Measurements from ENCODE around the gene EMILIN2.
"Not testable (repeated sequence)": the region's sequence is repeated elsewhere in the genome, so short reads cannot be mapped to it uniquely, and the experiment has no call there.

The EMILIN2 gene

DNA sequence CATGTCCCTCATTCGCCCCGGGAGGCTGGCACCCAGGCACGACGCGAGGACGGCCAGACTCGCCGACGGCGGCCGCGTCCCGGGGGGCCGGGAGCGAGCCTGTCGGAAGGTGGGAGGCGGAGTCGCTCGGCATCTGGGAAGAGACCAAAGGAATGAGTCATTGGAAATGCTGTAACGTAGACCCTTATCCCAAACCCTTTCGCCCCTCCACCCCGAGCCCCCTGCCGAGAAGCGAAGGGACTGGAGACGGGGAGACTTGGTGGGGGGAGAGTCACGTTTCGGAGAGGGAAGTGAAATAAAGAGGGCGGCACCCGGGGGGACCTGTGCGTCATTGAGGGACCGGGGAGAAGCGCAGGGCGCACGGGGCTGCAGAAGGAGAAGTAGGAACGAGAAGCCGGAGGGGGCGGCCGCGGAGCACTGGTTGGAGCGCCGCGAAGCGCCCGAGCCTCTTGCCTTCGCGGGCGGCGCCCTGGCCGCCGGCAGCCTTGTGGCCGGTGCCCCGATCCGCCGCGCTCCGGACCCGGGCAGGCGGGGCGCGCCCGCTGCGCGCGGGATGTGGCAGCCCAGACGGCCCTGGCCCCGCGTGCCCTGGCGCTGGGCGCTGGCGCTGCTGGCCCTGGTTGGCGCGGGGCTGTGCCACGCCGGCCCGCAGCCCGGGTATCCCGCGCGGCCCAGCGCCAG lies at the start of gene EMILIN2:
Gene EMILIN2 (plus strand): TSS at position 371 of the 681 bp plus-strand sequence. CDS start 183 bp downstream, at position 554.
- DNase-seq = no peak

DNA sequence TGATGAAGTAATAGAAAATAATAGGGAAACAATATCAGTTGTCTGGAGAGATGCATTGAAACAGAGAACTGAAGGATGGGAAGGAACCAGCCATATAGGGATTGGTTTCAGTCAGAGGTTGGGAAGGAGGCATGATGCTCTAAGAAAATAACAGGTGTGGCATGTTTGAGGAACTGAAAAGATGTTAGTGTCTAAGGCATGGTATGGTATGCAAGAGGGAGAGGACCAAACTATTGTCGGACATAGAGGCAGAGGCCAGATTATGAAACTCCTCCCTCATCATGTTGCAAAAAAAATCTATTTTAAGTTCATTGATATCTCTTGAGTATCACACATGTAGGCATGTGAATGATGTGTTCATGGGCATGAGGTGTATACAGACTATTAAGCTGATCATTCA lies 48.9 kb upstream of the EMILIN2 start:
- no peak for DNase-seq

DNA sequence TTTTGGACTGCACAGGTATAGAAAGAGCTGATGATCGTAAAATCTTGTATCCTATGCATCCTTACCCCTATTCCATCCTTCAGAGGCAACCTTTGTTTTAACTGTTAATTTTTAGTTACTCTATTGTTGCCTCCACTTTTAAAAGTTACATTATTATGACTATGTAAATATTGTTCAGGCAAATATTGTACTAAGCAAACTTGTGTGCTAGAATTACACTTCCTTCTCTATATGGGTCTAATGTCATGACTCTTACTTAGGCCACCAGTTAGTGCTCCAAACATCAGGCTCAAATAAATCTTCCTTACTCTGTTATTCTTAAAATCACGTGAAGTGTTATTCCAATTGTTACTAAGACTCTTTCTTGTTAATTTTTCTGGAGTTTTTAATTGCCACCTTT lies 47.4 kb upstream of the EMILIN2 start:
- DNase-seq = no peak

DNA sequence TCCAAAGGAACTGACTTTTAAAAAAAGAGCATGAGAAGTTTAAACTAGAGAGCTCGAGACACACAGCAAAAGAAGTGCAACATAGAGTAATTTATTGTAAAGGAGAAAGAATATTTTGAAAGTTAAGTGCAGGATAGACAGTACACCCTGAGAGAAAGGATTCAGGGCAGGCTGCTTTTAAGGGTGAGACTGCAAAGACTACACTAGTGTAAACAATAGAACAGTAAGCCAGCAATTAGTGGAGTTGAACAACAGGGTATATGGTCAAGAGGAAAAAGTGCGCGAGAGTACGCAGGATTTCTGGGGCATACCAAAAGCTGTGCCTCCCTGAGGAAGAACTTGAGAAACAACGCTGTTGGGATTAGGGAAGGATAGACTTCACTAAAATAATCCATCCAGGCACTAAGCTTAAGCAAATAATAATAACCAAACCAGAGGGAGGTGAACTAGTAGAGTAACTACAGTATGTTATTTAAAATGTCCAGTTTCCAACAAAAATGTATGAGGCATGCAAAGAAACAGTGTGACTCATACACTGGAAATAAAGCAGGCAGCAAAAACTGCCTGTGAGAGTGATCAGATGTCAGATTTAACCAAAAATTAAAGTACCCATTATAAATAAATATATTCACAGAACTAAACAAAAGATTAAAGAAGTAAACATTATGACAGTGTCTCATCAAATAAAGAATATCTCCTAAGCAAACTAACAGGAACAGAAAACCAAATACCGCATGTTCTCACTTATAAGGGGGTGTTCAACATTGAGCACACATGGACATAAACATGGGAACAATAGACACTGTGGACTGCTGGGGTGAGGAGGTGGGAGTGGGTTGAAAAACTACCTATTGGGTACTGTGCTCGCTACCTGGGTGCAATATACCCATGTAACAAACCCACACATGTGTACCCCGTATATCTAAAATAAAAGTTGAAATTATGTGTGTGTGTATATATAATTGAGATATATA lies 40.5 kb upstream of the EMILIN2 start:
- DNase-seq = no peak

DNA sequence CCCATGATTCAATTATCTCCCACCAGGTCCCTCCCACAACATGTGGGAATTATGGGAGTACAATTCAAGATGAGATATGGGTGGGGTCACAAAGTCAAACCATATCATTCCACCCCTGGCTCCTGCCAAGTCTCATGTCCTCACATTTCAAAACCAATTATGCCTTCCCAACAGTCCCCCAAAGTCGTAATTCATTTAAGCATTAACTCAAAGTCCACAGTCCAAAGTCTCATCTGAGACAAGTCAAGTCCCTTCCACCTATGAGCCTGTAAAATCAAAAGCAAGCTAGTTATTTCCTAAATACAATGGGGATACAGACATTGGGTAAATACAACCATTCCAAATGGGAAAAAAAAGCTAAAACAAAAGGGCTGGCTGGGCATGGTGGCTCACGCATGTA lies 38.2 kb upstream of the EMILIN2 start:
- DNase-seq = not testable (repeated sequence)

DNA sequence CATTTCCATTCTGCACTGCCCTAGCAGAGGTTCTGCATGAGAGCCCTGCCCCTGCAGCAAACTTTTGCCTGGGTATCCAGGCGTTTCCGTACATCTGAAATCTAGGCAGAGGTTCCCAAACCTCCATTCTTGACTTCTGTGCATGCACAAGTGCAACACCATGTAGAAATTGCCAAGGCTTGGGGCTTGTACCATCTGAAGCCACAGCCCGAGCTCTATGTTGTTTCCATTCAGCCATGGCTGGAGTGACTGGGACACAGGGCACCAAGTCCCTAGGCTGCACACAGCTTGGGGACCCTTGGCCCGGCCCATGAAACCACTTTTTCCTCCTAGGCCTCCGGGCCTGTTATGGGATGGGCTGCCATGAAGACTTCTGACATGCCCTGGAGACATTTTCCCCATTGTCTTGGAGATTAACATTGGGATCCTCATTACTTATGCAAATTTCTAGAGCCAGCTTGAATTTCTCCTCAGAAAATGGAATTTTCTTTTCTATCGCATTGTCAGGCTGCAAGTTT lies 37.1 kb upstream of the EMILIN2 start:
- not testable (repeated sequence) for DNase-seq

DNA sequence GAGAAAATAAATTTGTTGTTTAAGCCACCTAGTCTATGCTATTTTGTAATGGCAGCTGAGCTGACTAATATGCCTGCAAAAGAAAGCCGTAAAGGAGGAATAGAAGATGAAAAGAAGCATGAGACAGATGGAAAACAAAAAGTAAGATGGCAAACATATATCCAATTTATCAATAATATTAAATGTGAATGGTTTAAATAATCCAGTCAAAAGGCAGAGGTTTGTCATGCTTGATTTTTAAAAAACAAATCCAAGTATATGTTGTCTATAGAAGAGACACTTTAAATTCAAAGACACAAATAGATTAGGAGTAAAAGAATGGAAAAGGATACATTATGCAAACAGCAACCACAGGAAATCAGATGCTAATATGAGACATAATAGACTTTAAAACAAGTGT lies 35.4 kb upstream of the EMILIN2 start:
- DNase-seq = no peak

DNA sequence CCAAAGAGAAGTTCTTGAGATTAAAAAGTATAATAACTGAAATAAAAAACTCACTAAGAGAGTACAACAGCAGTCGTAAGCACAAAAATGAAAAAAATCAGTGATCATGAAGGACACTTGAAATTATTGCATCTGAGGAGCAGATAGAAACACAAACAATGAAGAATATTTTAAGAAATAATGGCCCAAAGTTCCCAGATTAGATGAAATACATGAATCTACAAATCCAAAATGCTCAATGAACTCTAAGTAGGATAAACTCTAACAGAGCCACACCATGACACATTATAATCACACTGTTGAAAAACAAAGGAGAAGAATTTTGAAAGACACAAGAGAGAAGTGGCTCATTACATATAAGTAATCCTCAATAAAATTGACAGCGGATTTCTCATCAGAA lies 31.9 kb upstream of the EMILIN2 start:
- DNase-seq = no peak

DNA sequence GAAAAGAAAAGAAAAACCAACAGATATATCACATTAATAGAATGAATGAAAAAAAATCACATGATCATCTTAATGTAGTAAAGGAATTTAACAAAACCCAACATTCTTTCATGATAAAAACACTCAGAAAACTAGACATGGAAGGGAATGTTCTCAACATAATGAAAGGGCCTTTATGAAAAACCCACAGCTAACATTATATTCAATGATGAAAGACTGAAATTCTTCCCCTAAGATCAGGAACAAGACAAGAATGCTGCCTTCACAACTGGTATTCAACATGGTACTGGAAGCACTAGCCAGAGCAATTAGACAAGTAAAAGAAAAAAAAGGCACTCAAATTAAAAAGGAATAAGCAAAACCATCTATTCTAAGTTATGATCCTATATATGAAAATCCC lies 28.5 kb upstream of the EMILIN2 start:
- no peak for DNase-seq

DNA sequence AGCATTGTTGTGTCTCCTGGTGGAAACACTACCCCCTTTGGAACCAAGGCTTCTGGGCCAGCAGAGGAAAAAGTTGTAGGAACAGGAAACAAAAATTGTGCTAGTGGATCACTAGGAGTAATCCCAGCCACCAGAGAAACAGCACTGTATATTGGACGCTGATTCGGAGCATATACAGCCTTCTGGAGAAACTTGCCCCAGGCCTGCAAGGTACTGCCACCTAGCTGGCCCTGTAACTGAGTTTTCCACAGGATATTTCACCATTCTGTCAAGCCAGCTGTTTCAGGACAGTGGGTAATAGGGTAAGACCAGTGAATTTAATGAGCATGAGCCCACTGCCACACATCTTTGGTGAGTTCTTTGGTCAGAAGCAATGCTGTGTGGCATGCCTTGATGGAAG lies 25.1 kb upstream of the EMILIN2 start:
- no peak for DNase-seq

DNA sequence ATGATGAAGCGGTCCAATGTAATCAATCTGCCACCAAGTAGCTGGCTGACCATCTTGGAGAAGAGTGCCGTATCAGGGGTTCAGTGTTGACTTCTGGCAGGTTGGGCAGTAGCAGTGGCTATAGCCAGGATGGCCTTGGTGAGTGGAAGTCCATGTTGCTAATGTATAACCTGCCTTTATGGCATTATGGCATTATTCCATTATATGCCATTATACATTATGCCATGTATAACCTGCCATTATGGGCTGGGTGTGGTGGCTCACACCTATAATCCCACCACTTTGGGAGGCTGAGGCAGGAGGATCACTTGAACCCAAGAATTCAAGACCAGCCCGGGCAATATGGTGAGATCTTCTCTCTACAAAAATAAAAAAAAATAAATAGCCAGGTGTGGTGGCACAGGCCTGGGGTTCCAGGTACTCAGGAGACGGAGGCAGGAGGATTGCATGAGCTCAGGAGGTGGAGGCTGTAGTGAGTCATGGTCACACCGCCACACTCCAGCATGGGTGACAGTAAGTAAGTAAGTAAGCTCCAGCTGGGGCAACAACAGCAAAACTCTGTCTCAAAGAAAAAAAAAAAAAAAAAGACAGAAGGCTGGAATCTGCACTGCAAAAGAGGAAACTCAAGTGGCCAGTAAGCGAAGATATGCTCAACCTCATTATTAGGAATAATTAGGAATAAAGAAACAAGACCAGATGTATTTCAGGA lies 24.4 kb upstream of the EMILIN2 start:
- no peak for DNase-seq

DNA sequence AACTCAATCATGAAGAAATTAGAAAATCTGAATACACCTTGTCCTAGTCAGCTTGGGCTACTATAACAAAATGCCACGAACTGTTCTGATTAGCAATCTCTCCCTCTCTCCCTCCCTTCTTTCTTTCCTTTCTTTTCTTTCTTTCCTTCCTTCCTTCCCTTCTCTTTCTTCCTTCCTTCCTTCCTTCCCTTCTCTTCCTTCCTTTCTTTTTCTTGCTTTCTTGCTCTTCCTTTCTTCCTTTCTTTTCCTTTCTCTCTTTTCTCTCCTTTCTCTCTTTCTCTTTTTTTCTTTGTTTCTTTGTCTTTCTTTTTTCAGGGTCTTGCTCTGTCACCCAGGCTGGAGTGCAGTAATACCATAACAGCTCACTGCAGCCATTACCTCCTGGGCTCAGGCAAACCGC lies 23.6 kb upstream of the EMILIN2 start:
- DNase-seq = no peak

DNA sequence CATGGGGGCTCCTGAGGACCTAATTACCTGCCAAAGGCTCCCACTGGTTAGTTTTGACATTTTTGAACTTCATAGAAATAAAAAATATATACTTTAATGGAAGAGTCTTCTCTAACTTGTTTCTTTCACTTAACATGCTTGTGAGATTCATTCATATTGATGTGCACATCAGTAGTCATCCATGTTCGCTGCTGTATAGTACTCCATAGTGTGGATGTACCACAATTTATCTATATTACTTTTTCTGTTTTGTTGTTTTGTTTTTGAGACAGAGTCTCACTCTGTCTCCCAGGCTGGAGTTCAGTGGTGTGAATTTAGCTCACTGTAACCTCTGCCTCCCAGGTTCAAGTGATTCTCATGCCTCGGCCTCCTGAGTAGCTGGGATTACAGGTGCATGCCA lies 22.8 kb upstream of the EMILIN2 start:
- no peak for DNase-seq

DNA sequence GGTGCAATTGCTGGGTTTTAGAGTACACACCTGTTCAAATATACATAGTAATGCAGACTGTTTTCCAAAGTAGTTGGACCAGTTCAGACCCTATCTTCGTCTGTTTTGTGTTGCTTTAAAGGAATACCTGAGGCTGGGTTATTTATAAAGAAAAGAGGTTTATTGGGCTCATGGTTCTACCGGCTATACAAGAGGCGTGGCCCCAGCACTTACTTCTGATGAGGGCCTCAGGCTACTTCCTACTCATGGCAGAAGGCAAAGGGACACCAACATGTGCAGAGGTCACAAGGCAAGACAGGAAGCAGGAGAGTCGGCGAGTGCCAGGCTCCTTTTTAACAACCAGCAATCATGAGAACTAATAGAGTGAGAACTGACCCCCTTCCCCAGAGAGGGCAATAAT lies 21.9 kb upstream of the EMILIN2 start:
- no peak for DNase-seq

DNA sequence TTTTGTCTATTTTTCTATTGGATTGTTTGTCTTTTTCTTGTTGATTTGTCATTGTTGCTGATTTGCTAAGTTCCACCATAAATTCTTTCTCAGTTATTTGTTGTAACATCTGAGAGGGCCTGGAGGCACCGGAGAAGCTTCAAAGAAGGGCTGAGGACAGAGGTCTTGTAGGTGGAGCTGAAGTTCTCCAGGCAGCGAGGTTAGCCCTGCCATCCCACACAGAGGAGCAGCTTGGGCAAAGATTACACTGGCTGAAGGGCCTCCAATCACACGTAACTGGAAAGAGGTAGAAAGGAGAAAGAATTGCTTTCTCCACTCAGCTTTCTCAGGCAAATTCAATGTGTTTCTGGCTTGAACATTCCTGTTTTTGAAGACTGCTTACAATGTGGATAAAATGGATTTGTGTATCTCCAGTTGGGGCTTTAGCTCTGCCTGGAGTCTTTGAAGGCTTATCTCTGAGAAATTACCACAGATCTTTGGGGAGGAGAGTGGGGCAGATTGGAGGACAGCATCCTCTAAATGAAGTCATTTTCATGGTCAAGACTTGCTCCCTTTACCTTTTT lies 21.1 kb upstream of the EMILIN2 start:
- DNase-seq = no peak

DNA sequence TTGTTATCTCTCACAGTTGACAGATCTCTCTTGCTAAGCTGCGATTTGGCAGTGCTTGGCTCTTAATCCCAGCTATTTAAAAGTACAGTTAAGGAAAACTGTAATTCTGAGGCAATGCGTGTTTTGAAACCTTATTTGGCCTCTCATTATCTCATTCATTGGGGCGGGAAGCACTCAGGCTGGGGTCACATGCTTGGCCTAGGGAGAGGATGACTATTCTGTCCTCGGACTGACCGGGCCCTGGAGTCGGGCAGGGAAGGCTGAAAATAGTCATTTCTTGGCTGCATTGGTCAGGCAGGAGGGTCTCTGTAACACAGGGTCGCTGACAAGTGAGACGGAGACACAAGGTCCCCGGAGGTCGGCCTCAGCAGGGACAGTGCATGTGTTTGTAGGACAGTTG lies 20.2 kb upstream of the EMILIN2 start:
- DNase-seq = no peak

DNA sequence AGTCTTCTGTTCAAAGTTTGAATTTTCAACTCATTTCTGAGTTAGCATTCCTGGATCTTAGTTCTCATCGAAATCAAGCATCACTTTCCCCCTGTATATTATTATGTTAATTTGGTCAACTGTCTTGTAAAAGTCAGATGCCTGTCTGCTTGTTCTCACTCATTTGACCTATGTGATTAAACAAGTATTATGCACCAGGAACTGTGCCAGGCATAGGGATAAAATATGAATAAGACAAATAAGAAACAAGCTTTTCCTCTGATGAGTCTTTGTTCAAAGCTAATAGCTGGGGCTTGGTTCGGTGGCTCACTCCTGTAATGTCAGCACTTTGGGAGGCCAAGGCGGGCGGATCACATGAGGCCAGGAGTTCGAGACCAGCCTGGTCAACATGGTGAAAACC lies 19.7 kb upstream of the EMILIN2 start:
- no peak for DNase-seq

DNA sequence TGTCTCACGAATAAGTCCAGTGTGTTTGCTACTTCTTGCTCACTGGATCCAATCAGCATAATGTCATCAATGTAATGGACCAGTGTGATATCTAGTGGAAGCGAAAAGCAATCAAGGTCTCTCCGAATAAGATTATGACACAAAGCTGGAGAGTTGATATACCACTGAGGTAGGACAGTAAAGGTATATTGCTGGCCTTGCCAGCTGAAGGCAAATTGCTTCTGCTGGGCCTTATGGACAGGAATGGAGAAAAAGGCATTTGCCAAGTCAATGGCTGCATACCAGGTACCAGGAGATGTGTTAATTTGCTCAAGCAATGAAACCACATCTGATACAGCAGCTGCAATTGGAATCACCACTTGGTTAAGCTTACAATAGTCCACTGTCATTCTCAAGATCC lies 10.7 kb upstream of the EMILIN2 start:
- not testable (repeated sequence) for DNase-seq

DNA sequence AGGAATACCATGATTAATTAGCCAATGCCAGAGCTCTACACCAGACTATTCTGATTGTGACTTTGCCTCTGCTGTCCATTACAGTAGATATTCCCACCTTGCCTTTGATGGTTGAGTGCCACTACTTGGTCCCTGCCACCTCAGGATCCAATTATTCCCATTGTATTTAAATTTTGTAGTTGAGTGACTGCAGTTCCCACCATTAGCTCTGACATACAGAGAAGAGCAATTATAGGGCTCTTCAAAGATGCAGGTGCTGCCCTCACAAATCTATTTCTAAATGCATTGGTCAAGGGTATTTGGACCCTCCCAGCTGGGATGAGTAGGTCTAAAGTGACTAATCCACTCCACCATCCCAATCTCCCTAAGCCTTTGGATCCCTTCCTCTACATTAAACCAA lies 9.5 kb upstream of the EMILIN2 start:
- DNase-seq = not testable (repeated sequence)

DNA sequence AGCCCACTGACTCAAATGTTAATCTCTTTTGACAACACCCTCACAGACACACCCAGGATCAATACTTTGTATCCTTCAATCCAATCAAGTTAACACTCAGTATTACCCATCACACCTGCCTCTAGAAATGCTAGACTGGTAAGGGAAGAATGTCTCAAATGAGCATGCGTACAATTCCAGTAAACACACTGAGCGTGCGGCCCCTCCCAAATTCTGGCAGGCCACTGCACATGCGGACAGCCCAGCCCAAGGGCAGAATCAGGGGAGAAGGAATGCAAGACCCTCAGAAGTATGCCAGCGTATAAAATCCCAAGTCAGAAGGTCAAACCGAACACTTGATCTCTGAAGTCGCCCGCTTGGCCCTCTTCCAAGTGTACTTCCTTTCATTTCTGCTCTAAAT lies 7.6 kb upstream of the EMILIN2 start:
- DNase-seq = no peak

DNA sequence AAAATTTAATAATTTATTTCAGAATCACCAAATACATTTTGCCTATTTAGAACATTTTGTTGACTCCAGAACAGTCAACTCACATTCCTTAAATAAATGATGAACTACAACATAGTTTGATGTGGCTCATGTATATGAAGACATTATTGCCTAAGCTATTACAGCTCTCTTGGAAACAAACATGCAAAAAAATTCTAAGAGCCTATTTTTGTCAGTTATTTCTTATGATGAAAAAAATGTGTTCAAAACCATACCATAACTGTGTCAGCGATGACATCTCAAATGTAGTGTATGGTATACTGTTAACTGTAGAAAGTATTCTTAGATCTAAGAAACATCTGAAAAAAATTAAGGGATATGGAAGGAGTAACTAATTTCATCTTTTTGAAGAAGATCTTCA lies 6.3 kb upstream of the EMILIN2 start:
- DNase-seq = no peak

All from anterior cingulate cortex (tissue), 58 donors.